Mesenchymal stem cell (in vitro differentiated cells and primary cell): ENCODE data around the gene TIAM2.

ENCODE experiments used
- DNase-seq: peaks from one replicate; pipeline ENCODE4 v3.0.0-alpha.2; 2013
- H2AFZ ChIP-seq: one replicate; pipeline ENCODE4 v1.6.1; 2013; ENCODE audit warnings: low read depth, mild to moderate bottlenecking, control low read depth, inconsistent platforms, low read length, moderate library complexity
- H2AK5ac ChIP-seq: 2 replicates; pipeline ENCODE4 v1.6.1; 2013; ENCODE audit warnings: low read length, moderate library complexity, mild to moderate bottlenecking, inconsistent platforms; ENCODE audit not compliant: severe bottlenecking
- H2BK120ac ChIP-seq: one replicate; pipeline ENCODE4 v1.6.1; 2013; ENCODE audit warnings: low read depth, mild to moderate bottlenecking, inconsistent platforms, low read length, moderate library complexity
- H2BK12ac ChIP-seq, 2 experiments: one replicate each; pipeline ENCODE4 v1.6.1; 2013; ENCODE audit warnings: inconsistent platforms in 2 of 2, low read length in 2 of 2, mild to moderate bottlenecking in 2 of 2, moderate library complexity in 2 of 2, control low read depth in 1 of 2
- H2BK15ac ChIP-seq: one replicate; pipeline ENCODE4 v1.6.1; 2013; ENCODE audit warnings: mild to moderate bottlenecking, low read depth, inconsistent platforms; ENCODE audit not compliant: poor library complexity, severe bottlenecking
- H2BK5ac ChIP-seq: 2 replicates; pipeline ENCODE4 v1.6.1; 2013; ENCODE audit warnings: low read depth, mild to moderate bottlenecking, low read length, control low read depth, inconsistent platforms; ENCODE audit not compliant: poor library complexity, severe bottlenecking
- H3K14ac ChIP-seq, 2 experiments: one replicate each; pipeline ENCODE4 v1.6.1; 2013; ENCODE audit warnings: inconsistent platforms in 2 of 2, low read length in 2 of 2, control low read depth in 1 of 2, mild to moderate bottlenecking in 1 of 2, moderate library complexity in 1 of 2
- H3K18ac ChIP-seq, 2 experiments: one replicate each; pipeline ENCODE4 v1.6.1; 2013; ENCODE audit warnings: inconsistent platforms in 2 of 2, low read length in 2 of 2, control low read depth in 1 of 2, low read depth in 1 of 2, mild to moderate bottlenecking in 1 of 2
- H3K23ac ChIP-seq, 2 experiments: one replicate each; pipeline ENCODE4 v1.6.1; 2013; ENCODE audit warnings: inconsistent platforms in 2 of 2, low read length in 2 of 2, mild to moderate bottlenecking in 2 of 2, moderate library complexity in 2 of 2, control low read depth in 1 of 2
- H3K27ac ChIP-seq: 2 replicates; pipeline ENCODE4 v1.5.1; 2013; ENCODE audit warnings: mild to moderate bottlenecking, moderate library complexity, low read length, control low read depth, inconsistent platforms; ENCODE audit not compliant: poor library complexity, severe bottlenecking
- H3K27me3 ChIP-seq, 2 experiments: 2 replicates each; pipeline versions ENCODE4 v1.6.1 to v1.7.0; 2013; ENCODE audit warnings: low read length in 2 of 2, mild to moderate bottlenecking in 2 of 2, moderate library complexity in 2 of 2, control low read depth in 1 of 2, inconsistent platforms in 1 of 2; ENCODE audit not compliant: control insufficient read depth in 1 of 2, insufficient read depth in 1 of 2
- H3K36me3 ChIP-seq, 2 experiments: 2 replicates each; pipeline versions ENCODE4 v1.6.1 to v1.7.0; 2013; ENCODE audit warnings: low read length in 2 of 2, control low read depth in 1 of 2, inconsistent platforms in 1 of 2, low read depth in 1 of 2, mild to moderate bottlenecking in 1 of 2; ENCODE audit not compliant: insufficient read depth in 2 of 2, control insufficient read depth in 1 of 2
- H3K4ac ChIP-seq, 2 experiments: one replicate each; pipeline ENCODE4 v1.6.1; 2013; ENCODE audit warnings: inconsistent platforms in 2 of 2, low read length in 2 of 2, mild to moderate bottlenecking in 2 of 2, moderate library complexity in 2 of 2, control low read depth in 1 of 2, low read depth in 1 of 2
- H3K4me1 ChIP-seq: 2 replicates; pipeline ENCODE4 v1.6.1; 2013; ENCODE audit warnings: low read depth, low read length, control low read depth; ENCODE audit not compliant: control insufficient read depth, insufficient read depth
- H3K4me2 ChIP-seq: 2 replicates; pipeline ENCODE4 v1.6.1; 2013; ENCODE audit warnings: low read length, mild to moderate bottlenecking, inconsistent platforms; ENCODE audit not compliant: poor library complexity, severe bottlenecking
- H3K4me3 ChIP-seq, 2 experiments: 2 replicates each; pipeline versions ENCODE4 v1.5.1 to v1.7.0; 2013; ENCODE audit warnings: low read length in 2 of 2, mild to moderate bottlenecking in 2 of 2, control low read depth in 1 of 2, low read depth in 1 of 2; ENCODE audit not compliant: insufficient read depth in 1 of 2
- H3K79me1 ChIP-seq: replicated peaks from 2 replicates; pipeline ENCODE4 v1.6.1; 2013; ENCODE audit warnings: mild to moderate bottlenecking, control low read depth, low read length, inconsistent platforms; ENCODE audit not compliant: poor library complexity, severe bottlenecking
- H3K9ac ChIP-seq: 2 replicates; pipeline ENCODE4 v1.7.0; 2013; ENCODE audit warnings: mild to moderate bottlenecking, low read length, moderate library complexity
- H3K9me3 ChIP-seq: 2 replicates; pipeline ENCODE4 v1.7.0; 2013; ENCODE audit warnings: mild to moderate bottlenecking, low read length; ENCODE audit not compliant: control insufficient read depth
- H4K8ac ChIP-seq: one replicate; pipeline ENCODE4 v1.6.1; 2013; ENCODE audit warnings: inconsistent platforms, mild to moderate bottlenecking, low read length, moderate library complexity
- H4K91ac ChIP-seq: one replicate; pipeline ENCODE4 v1.6.1; 2013; ENCODE audit warnings: mild to moderate bottlenecking, low read length, inconsistent platforms
- WGBS: methylation state at CpG from one replicate; pipeline ENCODE4 v1.1.7; 2013; ENCODE audit warnings: mixed read lengths; 5-methylcytosine and 5-hydroxymethylcytosine counted together

TIAM2 gene

GRCh38 chr6:154974485-154975149 lies 20.5 kb upstream of the TIAM2 start:
- Histone ChIP-seq H3K14ac (no peak overlapping the region), H2BK120ac (no peak overlapping the region), H3K4me1 (no peaks in the 10 kb centered on the region), H2BK5ac (no peak overlapping the region), H3K79me1 (no peaks in the 10 kb centered on the region), H2AK5ac (no peak overlapping the region), H3K27ac (no peak overlapping the region), H3K4me3 (no peak overlapping the region), H3K9me3 (no peaks in the 10 kb centered on the region), H3K4ac (no peak overlapping the region), H2BK15ac (no peak overlapping the region), H3K9ac (no peak overlapping the region), H3K4me2 (no peak overlapping the region), H2AFZ (no peak overlapping the region), H3K23ac (no peak overlapping the region), H3K18ac (no peak overlapping the region), H2BK12ac (no peak overlapping the region), H4K91ac (no peak overlapping the region), H3K36me3 (no peaks in the 10 kb centered on the region), H4K8ac (no peak overlapping the region), H3K27me3 (no peaks in the 10 kb centered on the region)
- WGBS = 77% methylated on average over 6 of the region's 11 CpGs
- no peak for DNase-seq

GRCh38 chr6:154977588-154977987 lies 17.5 kb upstream of the TIAM2 start:
- DNase-seq = no peak
- Histone ChIP-seq H3K23ac (no peak overlapping the region), H3K36me3 (no peaks in the 10 kb centered on the region), H3K4me2 (no peak overlapping the region), H2BK5ac (no peak overlapping the region), H3K27ac (no peak overlapping the region), H3K9ac (no peak overlapping the region), H3K14ac (no peak overlapping the region), H3K4me3 (no peak overlapping the region), H3K79me1 (no peaks in the 10 kb centered on the region), H2AK5ac (no peak overlapping the region), H2AFZ (no peak overlapping the region), H3K27me3 (no peaks in the 10 kb centered on the region), H3K18ac (no peak overlapping the region), H4K8ac (no peak overlapping the region), H2BK120ac (no peak overlapping the region), H3K4ac (no peak overlapping the region), H4K91ac (no peak overlapping the region), H2BK12ac (no peak overlapping the region), H3K4me1 (no peaks in the 10 kb centered on the region), H3K9me3 (no peaks in the 10 kb centered on the region), H2BK15ac (no peak overlapping the region)
- 97% methylated on average over 1 of the region's 5 CpGs for WGBS

- Histone ChIP-seq H3K9ac (no peak overlapping the region), H3K27me3 (no peaks in the 10 kb centered on the region), H3K36me3 (no peaks in the 10 kb centered on the region), H3K79me1 (no peaks in the 10 kb centered on the region), H4K91ac (no peak overlapping the region), H3K4me3 (no peak overlapping the region), H2AFZ (no peak overlapping the region), H4K8ac (no peak overlapping the region), H3K23ac (no peak overlapping the region), H3K4me1 (peaks cover 5% of the 10 kb centered on the region), H2AK5ac (no peak overlapping the region), H3K27ac (no peak overlapping the region), H2BK120ac (no peak overlapping the region), H2BK15ac (no peak overlapping the region), H3K4ac (no peak overlapping the region), H2BK12ac (no peak overlapping the region), H2BK5ac (no peak overlapping the region), H3K4me2 (no peak overlapping the region), H3K9me3 (no peaks in the 10 kb centered on the region), H3K18ac (no peak overlapping the region), H3K14ac (no peak overlapping the region)
- no peak for DNase-seq
- 97% methylated on average over 8 of the region's 8 CpGs for WGBS
Measured at GRCh38 chr6:154980273-154981078, 14.6 kb upstream of the TIAM2 start.

GRCh38 chr6:154981079-154981870 lies 13.8 kb upstream of the TIAM2 start:
- Histone ChIP-seq H3K4me2 (no peak overlapping the region), H2BK5ac (no peak overlapping the region)
- WGBS = 95% methylated on average over 8 of the region's 12 CpGs

More at GRCh38 chr6:154981079-154981870, 13.8 kb upstream of the TIAM2 start:
- Histone ChIP-seq H3K4me1 (peaks cover 5% of the 10 kb centered on the region), H4K8ac (no peak overlapping the region), H3K9me3 (no peaks in the 10 kb centered on the region), H3K23ac (no peak overlapping the region), H3K27me3 (no peaks in the 10 kb centered on the region), H2BK120ac (no peak overlapping the region), H3K27ac (no peak overlapping the region), H3K36me3 (no peaks in the 10 kb centered on the region), H2AFZ (no peak overlapping the region), H3K9ac (no peak overlapping the region), H2AK5ac (no peak overlapping the region), H2BK15ac (no peak overlapping the region), H4K91ac (no peak overlapping the region), H3K4me3 (no peak overlapping the region), H3K79me1 (no peaks in the 10 kb centered on the region), H3K18ac (no peak overlapping the region), H3K14ac (no peak overlapping the region), H2BK12ac (no peak overlapping the region), H3K4ac (no peak overlapping the region)
- DNase-seq = no peak
